Activated CD4-positive, CD25-positive, alpha-beta regulatory T cell treated with anti-CD3 and anti-CD28 coated beads, Interleukin-2, amount 50 U/mL, for 72 hours (primary cell): Measurements from ENCODE around the gene AEBP1.

Source experiments
- DNase-seq: peaks from one replicate; pipeline ENCODE4 v3.0.0; 2021

Gene AEBP1

GRCh38 chr7:44106311-44107065 is 2.3 kb downstream of the AEBP1 start:
- no peak for DNase-seq

- no peak for DNase-seq
These were observed 3.2 kb downstream of the AEBP1 start for GRCh38 chr7:44107116-44107960.

- DNase-seq: no peak
These were observed 4.0 kb downstream of the AEBP1 start for GRCh38 chr7:44107961-44108767.

- no peak for DNase-seq
These were observed 4.9 kb downstream of the AEBP1 start for GRCh38 chr7:44108768-44109750.

GRCh38 chr7:44109991-44110390 is 5.8 kb downstream of the AEBP1 start:
- DNase-seq: no peak

GRCh38 chr7:44110719-44111635 is 6.8 kb downstream of the AEBP1 start:
- DNase-seq: no peak

GRCh38 chr7:44111761-44112160 is 7.6 kb downstream of the AEBP1 start:
- no peak for DNase-seq

- no peak for DNase-seq
These were observed 8.3 kb downstream of the AEBP1 start for GRCh38 chr7:44112231-44112996.

GRCh38 chr7:44112997-44113763 is 9.0 kb downstream of the AEBP1 start:
- DNase-seq: no peak

GRCh38 chr7:44113764-44114354 is 9.7 kb downstream of the AEBP1 start:
- no peak for DNase-seq

- no peak for DNase-seq
These were observed 10.6 kb downstream of the AEBP1 start for GRCh38 chr7:44114586-44115310.

GRCh38 chr7:44116087-44116788 is 12.1 kb downstream of the AEBP1 start:
- DNase-seq: no peak

GRCh38 chr7:44116789-44117666 is 12.9 kb downstream of the AEBP1 start:
- no peak for DNase-seq

GRCh38 chr7:44117801-44118429 is 13.8 kb downstream of the AEBP1 start:
- no peak for DNase-seq

- DNase-seq: no peak
These were observed 15.8 kb downstream of the AEBP1 start for GRCh38 chr7:44119829-44120380.

- DNase-seq: no peak
These were observed 16.2 kb downstream of the AEBP1 start for GRCh38 chr7:44120395-44120794.
